Bronchial epithelial cell (primary cell): ENCODE results near the gene RASGEF1B. TPM values are rescaled to one million over a fixed set of nuclear protein-coding genes. Genes with fewer than 3 reads are reported as not detected.

ENCODE experiments used
- DNase-seq: peaks from one replicate; pipeline ENCODE4 v3.0.0-alpha.2; 2010; ENCODE audit warnings: low read depth
- FAIRE-seq: peaks from 2 replicates; lab custom pipeline; 2011; peaks lifted over from hg19 to GRCh38; lab: Jason Lieb, UNC
- H3K27me3 ChIP-seq: 2 replicates; pipeline ENCODE4 v1.5.1; 2011; ENCODE audit warnings: low read length; ENCODE audit not compliant: control insufficient read depth, insufficient read depth
- H3K36me3 ChIP-seq: 2 replicates; pipeline ENCODE4 v1.5.1; 2011; ENCODE audit warnings: low read length; ENCODE audit not compliant: control insufficient read depth, insufficient read depth
- H3K4me3 ChIP-seq: 2 replicates; pipeline ENCODE4 v1.5.1; 2011; ENCODE audit warnings: mild to moderate bottlenecking, low read depth, low read length, control low read depth
- CTCF ChIP-seq: IDR thresholded peaks from 2 replicates; pipeline ENCODE4 v1.5.1; 2011; ENCODE audit warnings: mild to moderate bottlenecking, moderate library complexity, low read length, control low read depth, inconsistent platforms; ENCODE audit not compliant: insufficient read depth, severe bottlenecking
- total RNA-seq: library from RNA; depleted of rRNA; stranded (reverse); fragments of >200 nt; gene quantifications from 2 replicates; pipeline ENCODE4 v1.2.1, GENCODE V29; 2014

RASGEF1B gene
- total RNA-seq, 1 donor from 2014 or later: 2.6 TPM

GRCh38 chr4:81459228-81459627 is 12.5 kb downstream of the RASGEF1B start:
- FAIRE-seq (no peak), DNase-seq (no peak)
- H3K4me3 ChIP-seq: no peak overlapping the region
- no peaks in the 10 kb centered on the region for H3K27me3 ChIP-seq
- H3K36me3 ChIP-seq: no peaks in the 10 kb centered on the region
- TF ChIP-seq CTCF: no peak

- no peak overlapping the region for H3K4me3 ChIP-seq
- no peaks in the 10 kb centered on the region for H3K27me3 ChIP-seq
- H3K36me3 ChIP-seq: no peaks in the 10 kb centered on the region
- FAIRE-seq (no peak), DNase-seq (no peak)
- TF ChIP-seq CTCF: no peak
Observed at GRCh38 chr4:81457921-81458520, 13.7 kb downstream of the RASGEF1B start.

- DNase-seq (no peak), FAIRE-seq (no peak)
- Histone ChIP-seq H3K4me3 (no peak overlapping the region), H3K36me3 (no peaks in the 10 kb centered on the region), H3K27me3 (no peaks in the 10 kb centered on the region)
- no peak for TF ChIP-seq CTCF
Observed at GRCh38 chr4:81457345-81457744, 14.4 kb downstream of the RASGEF1B start.

GRCh38 chr4:81455897-81456296 is 15.8 kb downstream of the RASGEF1B start:
- no peak for FAIRE-seq
- DNase-seq: no peak
- H3K27me3 ChIP-seq: no peaks in the 10 kb centered on the region
- no peak overlapping the region for H3K4me3 ChIP-seq
- no peak for TF ChIP-seq CTCF
- no peaks in the 10 kb centered on the region for H3K36me3 ChIP-seq

- no peak for DNase-seq
- no peak overlapping the region for H3K4me3 ChIP-seq
- FAIRE-seq: no peak
- no peaks in the 10 kb centered on the region for H3K27me3 ChIP-seq
- H3K36me3 ChIP-seq: no peaks in the 10 kb centered on the region
- TF ChIP-seq CTCF: no peak
Observed at GRCh38 chr4:81454948-81455347, 16.8 kb downstream of the RASGEF1B start.

GRCh38 chr4:81454499-81454898 is 17.2 kb downstream of the RASGEF1B start:
- no peaks in the 10 kb centered on the region for H3K27me3 ChIP-seq
- no peak overlapping the region for H3K4me3 ChIP-seq
- peak; percentile 89 for DNase-seq
- no peak for TF ChIP-seq CTCF
- FAIRE-seq: no peak
- no peaks in the 10 kb centered on the region for H3K36me3 ChIP-seq
